Activated T-helper 9 cell treated with anti-CD3 and anti-CD28 coated beads, Interleukin-2, amount 50 U/mL, for 16 hours (primary cell): ENCODE measurements around the gene C3.
"Not testable (repeated sequence)": the region's sequence is repeated elsewhere in the genome, so short reads cannot be mapped to it uniquely, and the experiment has no call there.

Source experiments
- DNase-seq: peaks from one replicate; pipeline ENCODE4 v3.0.0-alpha.2; 2020; ENCODE audit warnings: low read depth

C3 gene

DNA sequence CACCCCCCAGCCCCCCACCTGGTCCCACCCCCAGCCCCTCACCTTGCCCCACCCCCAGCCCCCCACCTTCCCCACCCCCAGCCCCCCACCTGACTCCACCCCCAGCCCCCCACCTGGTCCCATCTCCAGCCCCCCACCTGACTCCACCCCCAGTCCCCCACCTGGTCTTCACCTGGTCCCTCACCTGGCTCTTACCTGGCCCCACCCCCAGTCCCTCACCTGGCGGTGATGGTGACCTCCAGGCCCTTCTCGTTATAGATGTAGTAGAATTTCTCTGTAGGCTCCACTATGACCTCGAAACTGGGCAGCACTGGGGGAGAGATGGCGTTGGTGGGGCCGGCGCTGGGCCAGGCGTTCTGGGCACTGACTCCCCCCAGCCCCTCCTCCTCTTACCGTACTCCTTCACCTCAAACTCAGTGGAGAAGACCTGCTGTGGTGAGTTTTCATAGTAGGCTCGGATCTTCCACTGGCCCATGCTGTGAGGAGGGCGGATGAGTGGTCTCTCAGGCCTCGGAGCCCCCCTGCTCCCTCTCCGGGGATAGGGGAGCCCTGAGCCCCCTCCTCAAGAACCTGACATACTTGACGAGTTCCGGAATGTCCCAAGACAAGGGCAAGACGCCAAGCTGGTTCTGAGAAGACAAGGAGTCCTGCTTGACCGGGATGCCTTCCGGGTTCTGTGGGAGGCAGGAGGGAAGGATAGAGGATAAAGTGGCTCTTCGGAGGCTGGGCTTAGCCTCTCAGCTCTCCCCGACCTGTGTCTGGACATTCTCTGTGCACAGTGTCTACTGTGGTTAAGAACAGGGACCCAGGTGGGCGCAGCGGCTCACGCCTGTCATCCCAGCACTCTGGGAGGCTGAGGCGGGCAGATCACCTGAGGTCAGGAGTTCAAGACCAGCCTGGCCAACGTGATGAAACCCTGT is 6.4 kb downstream of the C3 start:
- DNase-seq: no peak

DNA sequence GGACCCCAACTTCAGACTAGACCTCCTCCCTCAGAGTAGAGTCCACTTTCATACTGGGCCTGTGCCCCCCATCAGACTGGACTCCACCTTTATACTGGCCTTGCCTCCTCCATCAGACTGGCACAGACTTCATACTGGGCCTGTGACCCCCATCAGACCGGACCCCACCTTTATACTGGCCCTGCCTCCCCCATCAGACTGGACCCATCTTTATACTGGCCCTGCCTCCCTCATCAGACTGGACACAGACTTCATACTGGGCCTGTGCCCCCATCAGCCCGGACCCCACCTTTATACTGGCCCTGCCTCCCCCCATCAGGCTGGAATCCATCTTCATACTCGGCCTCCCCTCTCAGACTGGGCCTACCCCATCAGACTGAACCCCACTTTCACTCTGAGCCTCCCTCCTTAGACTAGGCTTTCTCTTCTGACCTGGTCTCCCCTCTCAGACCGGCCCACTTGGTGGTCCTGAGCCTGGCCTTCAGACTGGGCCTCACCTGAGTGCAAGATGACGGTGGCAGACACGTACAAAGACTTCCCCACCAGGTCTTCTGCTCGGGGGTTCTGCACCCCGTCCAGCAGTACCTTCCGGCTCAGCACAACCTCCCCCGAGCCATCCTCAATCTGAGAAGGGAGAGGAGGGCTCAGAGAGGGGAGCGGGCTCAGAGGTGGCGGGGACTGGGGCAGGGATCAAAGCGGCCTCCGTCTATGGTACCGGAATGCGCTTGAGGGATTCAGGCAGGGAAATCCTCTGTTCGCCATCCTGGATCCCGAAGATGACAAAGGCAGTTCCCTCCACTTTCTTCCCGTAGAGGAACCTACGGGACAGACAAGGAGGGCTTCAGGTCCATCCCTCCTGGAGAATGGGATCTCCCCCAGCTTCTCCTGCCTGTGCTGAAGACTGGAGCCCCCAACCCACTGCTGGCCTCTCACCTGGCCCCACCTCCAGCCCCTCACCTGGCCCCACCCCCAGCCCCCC is 7.5 kb downstream of the C3 start:
- DNase-seq: no peak

DNA sequence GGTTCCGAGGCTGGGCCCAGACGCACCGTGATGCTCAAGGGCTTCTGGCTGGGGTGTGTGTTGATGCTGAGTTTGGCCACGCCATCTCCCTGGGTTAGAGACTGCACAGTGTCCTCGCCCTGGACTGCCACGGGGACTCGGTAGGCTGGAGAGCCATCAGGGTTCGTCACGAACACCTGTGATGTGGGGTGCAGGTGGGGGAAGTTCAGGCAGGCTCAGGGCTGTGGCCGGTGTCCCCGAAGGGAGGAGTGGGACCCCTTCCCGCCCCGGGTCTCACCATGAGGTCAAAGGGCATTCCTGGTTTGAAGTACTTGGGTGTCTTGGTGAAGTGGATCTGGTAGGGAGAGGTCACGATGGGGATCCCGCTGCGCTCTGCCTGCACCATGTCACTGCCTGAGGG is 8.2 kb downstream of the C3 start:
- DNase-seq: no peak

DNA sequence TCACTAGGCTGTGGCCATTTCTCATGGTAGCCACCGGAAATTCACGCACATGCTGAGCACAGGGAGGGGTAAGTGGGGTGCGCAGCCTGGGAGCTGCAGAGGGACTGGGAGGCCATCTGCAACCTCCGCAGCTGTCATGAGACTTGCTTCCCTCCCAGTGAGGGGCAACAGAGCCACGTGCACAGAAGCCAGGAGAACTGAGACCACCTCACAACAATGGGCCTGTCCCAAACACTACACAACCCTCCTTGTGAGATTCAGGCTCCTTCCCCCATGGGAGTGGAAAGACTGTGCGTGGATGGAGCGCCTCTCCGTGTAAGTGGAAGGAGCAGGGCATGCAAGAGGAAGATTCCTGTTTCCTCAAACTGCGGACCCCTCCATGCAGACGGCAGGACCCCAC is 8.8 kb downstream of the C3 start:
- no peak for DNase-seq

DNA sequence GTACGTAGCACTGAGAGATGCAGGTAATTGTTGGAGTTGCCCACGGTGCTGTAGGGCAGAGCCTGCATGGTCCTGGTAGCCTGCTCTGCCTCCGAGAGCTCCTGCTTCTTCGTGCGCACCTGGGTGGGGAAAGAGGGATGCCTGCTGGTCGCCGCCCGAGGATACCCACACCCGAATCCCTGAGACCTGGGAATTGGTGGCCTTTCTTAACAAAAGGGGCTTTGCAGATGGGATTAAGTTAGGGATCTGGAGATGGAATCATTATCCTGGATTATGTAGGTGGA is 9.4 kb downstream of the C3 start:
- DNase-seq: no peak

DNA sequence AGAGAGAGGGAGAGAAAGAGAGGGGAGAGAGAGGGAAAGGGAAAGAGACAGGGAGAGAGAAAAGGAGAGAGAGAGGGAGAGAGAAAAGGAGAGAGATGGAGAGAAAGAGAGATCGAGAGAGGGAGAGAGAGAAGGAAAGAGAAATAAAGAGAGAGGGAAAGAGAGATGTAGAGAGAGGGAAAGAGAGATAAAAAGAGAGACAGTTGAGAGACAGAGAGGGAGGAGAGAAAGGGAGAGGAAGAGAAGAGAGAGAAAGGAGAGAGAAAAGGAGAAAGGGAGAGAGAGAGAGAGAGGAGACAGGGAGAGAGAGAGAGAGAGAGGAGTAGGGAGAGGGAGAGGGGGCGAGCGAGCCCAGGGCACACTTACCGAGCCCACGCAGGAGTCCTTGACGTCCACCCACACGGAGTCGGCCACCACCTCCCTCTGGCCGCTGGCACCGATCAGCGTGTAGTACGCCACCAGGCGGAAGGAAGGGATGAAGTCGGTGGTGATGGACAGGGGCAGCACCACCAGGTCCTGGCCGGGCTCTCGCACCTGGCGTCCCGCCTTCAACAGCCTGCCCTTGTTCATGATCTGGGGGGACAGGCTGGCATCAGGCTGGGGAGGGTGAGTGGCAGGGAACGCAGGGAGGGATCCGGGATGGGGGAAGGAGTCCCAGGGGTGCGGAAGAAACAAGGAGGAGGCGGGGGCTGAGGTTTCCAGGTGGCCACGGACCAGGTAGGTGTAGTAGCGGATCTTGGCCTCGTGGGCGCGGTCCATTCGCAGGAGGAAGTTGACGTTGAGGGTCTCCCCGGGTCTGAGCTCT is 10.0 kb downstream of the C3 start:
- no peak for DNase-seq

DNA sequence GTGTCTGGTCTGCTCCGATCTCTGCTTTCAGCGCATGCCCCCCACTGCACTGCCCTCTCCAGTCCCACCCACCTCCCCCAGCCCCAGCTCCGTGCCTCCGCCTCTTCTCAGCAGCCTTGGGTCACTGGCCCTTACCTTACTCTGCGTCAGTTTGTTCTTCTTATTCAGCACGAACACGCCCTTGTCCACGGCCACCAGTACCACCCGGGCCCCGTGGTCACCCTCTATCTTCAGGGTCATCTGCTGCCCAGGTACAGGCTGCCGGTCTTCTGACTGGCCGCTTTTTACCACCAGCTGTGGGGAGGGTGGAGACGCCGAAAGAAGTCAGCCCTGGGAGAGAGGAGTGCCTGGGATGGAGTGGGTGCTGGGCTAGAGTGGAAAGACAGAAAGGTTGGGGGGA is 10.9 kb downstream of the C3 start:
- DNase-seq: no peak

DNA sequence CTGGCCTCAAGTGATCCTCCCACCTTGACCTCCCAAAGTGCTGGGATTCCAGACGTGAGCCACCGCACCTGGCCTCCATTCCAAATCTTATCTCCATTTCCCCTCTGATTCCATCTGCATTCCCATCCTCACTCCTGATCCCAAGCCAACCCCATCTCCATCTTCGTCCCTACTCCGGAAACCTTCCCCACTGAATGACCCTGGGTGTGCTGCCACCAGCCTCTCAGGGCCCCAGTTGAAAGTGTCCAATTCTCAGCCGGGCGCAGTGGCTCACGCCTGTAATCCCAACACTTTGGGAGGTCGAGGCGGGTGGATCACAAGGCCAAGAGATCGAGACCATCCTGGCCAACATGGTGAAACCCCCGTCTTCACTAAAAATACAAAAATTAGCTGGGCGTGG is 11.5 kb downstream of the C3 start:
- not testable (repeated sequence) for DNase-seq

DNA sequence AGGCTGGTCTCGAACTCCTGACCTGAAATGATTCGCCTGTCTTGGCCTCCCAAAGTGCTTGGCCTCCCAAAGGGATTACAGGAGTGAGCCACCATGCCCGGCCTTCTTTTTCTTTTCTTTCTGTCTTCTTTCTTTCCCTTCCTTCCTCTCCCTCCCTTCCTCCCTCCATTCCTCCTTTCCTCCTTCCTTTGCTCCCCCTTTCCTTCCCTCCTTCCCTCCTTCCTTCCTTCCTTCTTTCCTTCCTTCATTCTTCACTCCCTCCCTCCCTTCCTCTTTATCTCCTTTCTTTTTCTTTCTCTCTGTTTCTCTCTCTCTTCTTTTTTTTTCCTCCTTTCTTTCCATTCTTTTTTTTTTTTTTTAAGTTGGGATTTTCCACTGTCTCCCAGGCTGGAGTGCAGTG is 12.1 kb downstream of the C3 start:
- no peak for DNase-seq

DNA sequence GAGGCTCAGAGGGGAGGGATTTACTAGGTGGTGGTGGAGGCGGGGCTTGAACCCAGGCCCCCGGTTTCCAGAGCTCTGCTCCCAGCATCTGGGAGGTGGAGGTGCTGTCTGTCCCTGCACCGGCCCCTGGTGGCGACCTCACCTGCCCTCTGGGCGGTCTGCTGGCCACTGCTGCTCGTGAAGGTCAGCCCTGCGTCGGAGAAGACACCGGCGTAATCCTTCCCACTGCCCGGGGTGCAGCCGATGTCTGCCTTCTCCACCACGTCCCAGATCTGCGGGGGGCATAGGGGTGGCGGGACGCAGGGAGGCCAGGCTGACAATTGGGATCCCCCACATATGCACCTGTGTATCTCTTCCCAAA is 12.8 kb downstream of the C3 start:
- no peak for DNase-seq

DNA sequence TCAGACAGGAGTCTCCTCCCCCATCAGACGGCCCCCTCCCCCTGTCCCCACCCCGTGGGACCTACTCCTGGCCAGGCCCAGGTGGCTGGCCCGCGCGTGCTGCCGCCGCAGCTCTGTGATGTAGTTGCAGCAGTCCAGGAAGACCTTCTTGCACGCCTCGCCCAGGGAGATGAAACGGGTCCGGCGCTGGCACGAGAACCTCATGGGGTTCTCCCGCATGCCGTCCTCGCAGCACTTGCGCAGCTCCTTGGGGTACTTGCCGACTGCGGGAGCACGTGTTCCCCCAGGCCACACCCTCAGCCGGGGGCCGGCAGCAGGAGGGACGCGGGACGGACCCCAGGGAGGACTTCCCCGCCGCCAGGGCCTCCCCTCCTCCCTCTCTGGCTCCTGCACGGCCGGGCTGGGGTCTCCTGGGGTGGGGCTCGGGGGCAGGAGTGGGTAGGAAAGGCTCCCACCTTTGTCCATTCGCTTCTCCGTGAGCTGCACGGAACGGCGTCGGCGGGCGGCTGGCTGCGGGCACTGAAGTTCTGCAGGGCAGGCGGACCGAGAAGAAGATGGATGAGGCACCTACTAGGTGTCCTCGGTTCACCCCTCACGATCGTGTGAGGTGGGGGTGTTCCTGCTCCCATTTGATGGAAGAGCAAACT is 13.3 kb downstream of the C3 start:
- no peak for DNase-seq

DNA sequence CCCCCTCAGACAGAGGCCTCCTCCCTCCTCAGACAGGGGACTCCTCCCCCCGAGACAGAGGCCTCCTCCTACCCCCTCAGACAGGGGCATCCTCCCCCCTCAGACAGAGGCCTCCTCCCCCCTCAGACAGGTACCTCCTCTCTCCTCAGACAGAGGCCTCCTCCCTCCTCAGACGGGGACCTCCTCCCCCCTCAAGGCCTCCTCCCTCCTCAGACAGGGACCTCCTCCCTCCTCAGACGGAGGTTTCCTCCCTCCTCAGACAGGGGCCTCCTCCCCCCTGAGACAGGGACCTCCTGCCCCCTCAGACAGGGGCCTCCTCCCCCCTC is 13.9 kb downstream of the C3 start:
- no peak for DNase-seq

DNA sequence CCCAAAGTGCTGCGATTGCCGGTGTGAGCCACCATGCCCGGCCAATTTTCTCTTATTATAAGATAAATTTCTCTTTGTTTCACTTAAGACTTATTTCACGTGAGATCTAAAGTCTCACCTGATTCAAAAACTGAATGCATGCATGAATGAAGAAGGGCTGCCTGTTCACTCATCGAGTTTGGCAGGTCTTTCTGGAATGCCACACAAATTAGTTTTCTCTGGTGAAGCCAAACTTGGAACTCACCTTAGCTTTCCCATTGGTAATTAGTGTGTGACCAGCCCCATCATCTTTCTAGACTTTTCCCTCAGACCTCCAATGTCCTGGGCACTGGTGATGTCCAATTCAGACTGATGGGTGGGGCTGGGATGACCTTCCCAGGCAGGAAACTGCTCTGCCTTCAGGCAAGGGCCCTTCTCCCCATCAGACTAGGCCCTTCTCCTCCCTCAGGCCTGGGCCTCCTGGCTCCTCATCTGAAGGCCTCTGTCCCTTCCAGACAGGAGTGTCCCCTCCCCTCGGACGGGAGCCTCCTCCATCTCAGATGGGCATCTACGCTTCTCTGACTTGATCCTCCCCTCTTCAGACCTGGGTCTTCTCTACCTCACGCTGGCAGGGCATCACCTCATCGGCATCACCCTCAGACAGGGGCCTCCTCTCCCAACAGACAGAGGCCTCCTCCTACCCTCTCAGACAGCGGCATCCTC is 14.4 kb downstream of the C3 start:
- no peak for DNase-seq

DNA sequence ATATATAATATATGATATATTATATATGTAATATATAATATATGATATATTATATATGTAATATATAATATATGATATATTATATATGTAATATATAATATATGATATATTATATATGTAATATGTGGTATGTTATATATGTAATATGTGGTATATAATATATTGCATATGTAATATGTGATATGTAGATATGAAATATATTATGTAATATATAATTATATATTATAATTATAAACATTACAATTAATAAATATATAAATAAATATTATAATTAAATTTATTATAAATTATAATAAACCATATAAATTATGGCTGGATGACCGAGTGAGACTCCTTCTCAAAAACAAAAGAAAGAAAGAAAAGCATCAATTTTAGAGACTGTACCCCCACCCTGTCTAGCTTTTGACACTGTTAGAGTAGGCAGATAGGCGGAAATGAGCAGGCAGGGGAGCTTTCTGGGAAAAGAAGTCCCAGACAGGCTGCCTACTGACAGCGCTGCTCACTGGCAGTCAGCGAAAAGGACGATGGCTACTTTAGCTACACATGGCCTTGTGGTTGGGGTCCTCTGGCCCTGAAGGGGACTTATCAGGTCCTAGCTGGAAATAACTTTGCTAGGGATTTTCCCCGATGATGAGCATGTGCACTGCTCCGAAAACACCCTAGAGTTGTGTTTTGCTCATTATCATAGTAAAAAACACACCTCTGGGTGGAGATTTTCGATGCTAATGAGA is 19.7 kb downstream of the C3 start:
- no peak for DNase-seq

DNA sequence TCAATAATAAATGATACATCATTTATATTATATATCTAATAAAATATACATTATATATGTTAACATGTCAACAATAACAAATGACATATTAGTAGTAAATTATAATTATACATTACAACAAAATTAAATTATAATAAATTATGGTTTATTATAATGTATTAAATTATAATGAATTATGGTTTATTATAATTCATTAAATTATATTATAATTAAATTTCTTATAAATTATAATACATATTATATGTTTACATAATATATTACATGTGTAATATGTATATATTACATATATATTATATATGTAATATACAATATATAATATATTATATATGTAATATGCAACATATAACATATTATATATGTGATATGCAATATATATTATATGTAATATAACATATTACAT is 20.5 kb downstream of the C3 start:
- no peak for DNase-seq

DNA sequence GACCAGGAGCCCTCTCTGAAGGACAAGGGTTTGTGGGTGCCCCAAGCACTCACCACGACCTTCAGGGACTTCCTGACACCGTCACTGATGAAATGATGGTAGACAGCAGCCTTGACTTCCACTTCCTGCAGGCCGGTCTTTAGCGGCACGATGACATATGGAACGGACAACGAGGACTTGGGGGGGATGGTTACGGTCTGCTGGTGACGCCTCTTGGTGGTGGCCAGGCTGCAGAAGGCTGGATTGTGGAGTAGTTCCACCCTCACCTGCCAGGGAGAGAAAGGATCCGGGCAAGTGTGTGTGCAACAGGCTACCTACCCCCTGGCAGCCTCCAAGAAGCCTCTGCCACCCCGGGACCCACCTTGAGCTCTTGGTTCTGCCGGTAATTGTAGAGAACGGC is 23.2 kb downstream of the C3 start:
- no peak for DNase-seq

DNA sequence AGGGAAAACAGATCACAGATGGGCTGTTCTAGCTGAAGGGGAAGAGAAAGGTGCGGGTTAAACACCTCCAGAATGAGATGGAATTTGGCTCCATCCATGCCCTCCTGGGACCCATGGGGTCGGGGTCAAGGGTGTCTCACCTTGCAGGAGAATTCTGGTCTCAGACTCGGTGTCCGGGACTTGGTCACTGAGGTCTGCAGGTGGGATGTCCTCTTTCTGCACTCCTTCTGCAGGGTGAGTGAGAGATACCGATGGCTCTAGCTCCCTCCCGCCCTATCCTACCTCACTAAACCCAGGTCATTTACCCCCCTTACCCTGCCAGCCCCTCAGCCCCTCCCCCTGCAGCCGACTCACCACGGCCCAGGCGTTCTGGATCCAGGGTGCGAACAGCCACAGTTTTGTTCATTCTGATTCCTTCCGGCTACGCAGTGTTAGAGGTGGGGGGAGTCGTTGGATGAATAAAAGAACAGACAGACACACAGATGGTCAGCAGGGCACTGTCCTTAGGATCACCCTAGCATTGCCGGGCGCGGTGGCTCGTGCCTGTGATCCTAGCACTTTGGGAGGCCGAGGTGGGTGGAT is 24.1 kb downstream of the C3 start:
- DNase-seq: no peak

DNA sequence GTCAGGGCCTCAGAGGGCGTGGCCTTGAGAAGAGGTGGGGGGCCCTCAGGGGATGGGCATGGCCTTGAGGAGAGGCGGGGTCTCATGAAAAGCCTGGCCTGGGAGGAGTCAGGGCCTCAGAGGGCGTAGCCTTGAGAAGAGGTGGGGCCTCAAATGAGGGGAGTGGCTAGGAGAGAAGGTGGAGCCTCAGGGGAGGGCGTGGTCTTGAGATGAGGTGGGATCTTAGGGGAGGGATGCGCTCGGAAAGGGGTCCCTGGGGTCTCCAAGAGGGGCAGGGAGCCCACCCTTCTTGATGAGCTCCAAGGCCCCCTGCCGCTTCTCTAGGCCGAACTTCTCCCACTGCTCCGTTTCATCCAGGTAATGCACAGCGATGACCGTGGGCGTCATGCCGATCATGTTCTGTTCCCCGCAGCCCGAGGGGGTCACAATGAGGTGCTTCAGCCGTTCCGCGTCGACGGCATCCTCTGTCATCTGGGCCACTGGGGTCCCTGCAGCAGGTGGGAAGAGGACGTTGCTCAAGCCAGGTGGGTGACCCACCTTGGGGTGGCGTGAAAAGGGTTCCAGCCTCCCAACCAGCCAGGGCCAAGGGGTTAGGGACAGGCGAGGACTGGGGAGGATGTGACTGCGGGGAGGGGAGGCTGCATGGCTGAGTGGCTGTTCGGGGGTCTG is 26.2 kb downstream of the C3 start:
- no peak for DNase-seq

DNA sequence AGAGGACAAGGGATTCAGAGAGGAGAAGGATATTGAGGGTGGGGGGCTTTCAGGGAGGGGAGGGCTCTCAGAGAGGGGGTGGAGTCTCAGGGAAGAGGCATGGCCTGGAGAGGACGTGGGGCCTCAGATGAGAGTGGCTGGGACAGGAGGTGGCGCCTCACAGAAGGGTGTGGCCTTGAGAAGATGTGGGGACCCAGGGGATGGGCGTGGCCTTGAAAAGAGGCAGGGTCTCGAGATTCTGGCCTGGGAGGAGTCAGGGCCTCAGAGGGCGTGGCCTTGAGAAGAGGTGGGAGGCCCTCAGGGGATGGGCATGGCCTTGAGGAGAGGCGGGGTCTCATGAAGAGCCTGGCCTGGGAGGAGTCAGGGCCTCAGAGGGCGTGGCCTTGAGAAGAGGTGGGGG is 26.8 kb downstream of the C3 start:
- no peak for DNase-seq

DNA sequence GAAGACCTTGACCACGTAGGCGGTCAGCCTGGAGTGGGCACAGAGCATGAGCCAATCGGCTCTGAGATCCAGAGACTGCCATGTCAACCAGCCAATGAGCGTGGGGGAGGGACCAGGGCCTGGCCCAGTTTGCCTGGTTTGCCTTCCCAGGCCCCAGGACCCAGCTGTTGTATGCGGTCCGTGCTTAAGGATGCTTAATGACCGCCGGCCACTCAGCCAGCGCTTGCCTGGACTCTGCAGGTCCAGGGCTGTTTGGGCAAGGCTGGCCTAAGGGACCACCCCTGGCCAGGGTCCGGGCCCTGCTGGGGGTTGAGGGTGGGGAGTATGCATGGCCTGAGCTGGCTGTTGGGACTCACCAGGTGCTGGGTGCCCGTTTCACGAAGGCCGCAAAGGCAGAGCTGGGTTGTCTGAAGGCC is 27.4 kb downstream of the C3 start:
- no peak for DNase-seq
